T-helper 1 cell treated with Interleukin-12 subunit alpha and Interleukin-12 subunit beta and Interleukin-4 antibody, amounts not matched to agents 30 μg/mL and 1 μg/mL, for 36 hours (primary cell): ENCODE results near the gene PLS1.
"Not testable (repeated sequence)": the region's sequence is repeated elsewhere in the genome, so short reads cannot be mapped to it uniquely, and the experiment has no call there.

Experiments
- H3K27ac Mint-ChIP-seq: one replicate; pipeline ENCODE4 v1.8.0; 2021; ENCODE audit warnings: mild to moderate bottlenecking, mixed read lengths
- H3K27me3 Mint-ChIP-seq: one replicate; pipeline ENCODE4 v1.8.0; 2021; ENCODE audit warnings: low read depth, mixed read lengths
- H3K36me3 Mint-ChIP-seq: one replicate; pipeline ENCODE4 v1.8.0; 2021; ENCODE audit warnings: low read depth, mixed read lengths
- H3K4me1 Mint-ChIP-seq: one replicate; pipeline ENCODE4 v1.8.0; 2021; ENCODE audit warnings: low read depth, mixed read lengths
- H3K4me3 Mint-ChIP-seq: one replicate; pipeline ENCODE4 v1.8.0; 2021; ENCODE audit warnings: mild to moderate bottlenecking, moderate library complexity, mixed read lengths
- H3K9me3 Mint-ChIP-seq: one replicate; pipeline ENCODE4 v1.8.0; 2021; ENCODE audit warnings: mixed read lengths

Gene PLS1

GRCh38 chr3:142595951-142596725 lies at the start of gene PLS1:
TSS of gene PLS1 (plus strand) at chr3:142596393. CDS start at chr3:142664238, 67,845 bp downstream.
- Mint-ChIP-seq H3K27me3 (peaks cover 7% of the 10 kb centered on the region), H3K9me3 (no peaks in the 10 kb centered on the region), H3K36me3 (no peaks in the 10 kb centered on the region), H3K27ac (peak within 1 kb of the TSS; percentile 89), H3K4me1 (peaks cover 17% of the 10 kb centered on the region), H3K4me3 (peak within 1 kb of the TSS; percentile 95)

- Mint-ChIP-seq H3K4me3 (no peak overlapping the region), H3K27ac (no peak overlapping the region), H3K4me1 (no peaks in the 10 kb centered on the region), H3K36me3 (peaks cover 39% of the 10 kb centered on the region), H3K9me3 (peaks cover 12% of the 10 kb centered on the region), H3K27me3 (no peaks in the 10 kb centered on the region)
Observed at GRCh38 chr3:142549986-142550385, 46.2 kb upstream of the PLS1 start.

GRCh38 chr3:142552579-142552978 lies 43.6 kb upstream of the PLS1 start:
- not testable (repeated sequence) for H3K27ac Mint-ChIP-seq, H3K27me3 Mint-ChIP-seq, H3K4me1 Mint-ChIP-seq, H3K4me3 Mint-ChIP-seq
- Mint-ChIP-seq H3K36me3 (peaks cover 50% of the 10 kb centered on the region), H3K9me3 (peaks cover 12% of the 10 kb centered on the region)

GRCh38 chr3:142553741-142554140 lies 42.5 kb upstream of the PLS1 start:
- Mint-ChIP-seq H3K4me3 (no peak overlapping the region), H3K4me1 (no peaks in the 10 kb centered on the region), H3K9me3 (peaks cover 12% of the 10 kb centered on the region), H3K36me3 (peaks cover 48% of the 10 kb centered on the region), H3K27ac (no peak overlapping the region), H3K27me3 (no peaks in the 10 kb centered on the region)

GRCh38 chr3:142560118-142560517 lies 36.1 kb upstream of the PLS1 start:
- H3K4me3 Mint-ChIP-seq = no peak overlapping the region
- H3K9me3 Mint-ChIP-seq = no peaks in the 10 kb centered on the region
- H3K4me1 Mint-ChIP-seq = peaks cover 4% of the 10 kb centered on the region
- no peaks in the 10 kb centered on the region for H3K27me3 Mint-ChIP-seq
- H3K27ac Mint-ChIP-seq = no peak overlapping the region
- peaks cover 28% of the 10 kb centered on the region for H3K36me3 Mint-ChIP-seq

GRCh38 chr3:142563496-142563997 lies 32.6 kb upstream of the PLS1 start:
- H3K4me1 Mint-ChIP-seq = peaks cover 4% of the 10 kb centered on the region
- H3K27ac Mint-ChIP-seq = no peak overlapping the region
- H3K36me3 Mint-ChIP-seq = peaks cover 16% of the 10 kb centered on the region
- no peaks in the 10 kb centered on the region for H3K9me3 Mint-ChIP-seq
- H3K27me3 Mint-ChIP-seq = no peaks in the 10 kb centered on the region
- H3K4me3 Mint-ChIP-seq = no peak overlapping the region

- H3K9me3 Mint-ChIP-seq = no peaks in the 10 kb centered on the region
- peaks cover 17% of the 10 kb centered on the region for H3K36me3 Mint-ChIP-seq
- H3K4me1 Mint-ChIP-seq = peaks cover 4% of the 10 kb centered on the region
- no peak overlapping the region for H3K27ac Mint-ChIP-seq
- H3K4me3 Mint-ChIP-seq = no peak overlapping the region
- no peaks in the 10 kb centered on the region for H3K27me3 Mint-ChIP-seq
Observed at GRCh38 chr3:142566096-142566495, 30.1 kb upstream of the PLS1 start.

- H3K36me3 Mint-ChIP-seq = peaks cover 9% of the 10 kb centered on the region
- H3K4me1 Mint-ChIP-seq = peaks cover 3% of the 10 kb centered on the region
- no peaks in the 10 kb centered on the region for H3K9me3 Mint-ChIP-seq
- H3K27me3 Mint-ChIP-seq = no peaks in the 10 kb centered on the region
- no peak overlapping the region for H3K27ac Mint-ChIP-seq
- H3K4me3 Mint-ChIP-seq = no peak overlapping the region
Observed at GRCh38 chr3:142568393-142569017, 27.7 kb upstream of the PLS1 start.

GRCh38 chr3:142569422-142569821 lies 26.8 kb upstream of the PLS1 start:
- H3K27me3 Mint-ChIP-seq, H3K4me3 Mint-ChIP-seq, H3K27ac Mint-ChIP-seq, H3K36me3 Mint-ChIP-seq, H3K9me3 Mint-ChIP-seq, H3K4me1 Mint-ChIP-seq: not testable (repeated sequence)

- H3K27me3 Mint-ChIP-seq, H3K27ac Mint-ChIP-seq, H3K4me3 Mint-ChIP-seq, H3K9me3 Mint-ChIP-seq: not testable (repeated sequence)
- Mint-ChIP-seq H3K4me1 (peaks cover 29% of the 10 kb centered on the region), H3K36me3 (peaks cover 16% of the 10 kb centered on the region)
Observed at GRCh38 chr3:142574223-142574622, 22.0 kb upstream of the PLS1 start.

- Mint-ChIP-seq H3K27ac (no peak overlapping the region), H3K9me3 (no peaks in the 10 kb centered on the region), H3K27me3 (no peaks in the 10 kb centered on the region), H3K4me3 (no peak overlapping the region), H3K4me1 (peaks cover 30% of the 10 kb centered on the region), H3K36me3 (peaks cover 16% of the 10 kb centered on the region)
Observed at GRCh38 chr3:142574665-142575064, 21.5 kb upstream of the PLS1 start.

- Mint-ChIP-seq H3K27me3 (peaks cover 4% of the 10 kb centered on the region), H3K4me3 (peak overlapping the region; percentile 97), H3K4me1 (peaks cover 33% of the 10 kb centered on the region), H3K27ac (peak overlapping the region; percentile 43), H3K9me3 (no peaks in the 10 kb centered on the region), H3K36me3 (peaks cover 11% of the 10 kb centered on the region)
Observed at GRCh38 chr3:142576792-142577191, 19.4 kb upstream of the PLS1 start.

- Mint-ChIP-seq H3K27ac (peak overlapping the region; percentile 98), H3K27me3 (peaks cover 8% of the 10 kb centered on the region), H3K36me3 (peaks cover 11% of the 10 kb centered on the region), H3K4me1 (peaks cover 33% of the 10 kb centered on the region), H3K9me3 (no peaks in the 10 kb centered on the region), H3K4me3 (peak overlapping the region; percentile 97)
Observed at GRCh38 chr3:142577696-142578328, 18.4 kb upstream of the PLS1 start.

GRCh38 chr3:142578329-142579223 lies 17.6 kb upstream of the PLS1 start, which contains the start of gene ATR:
TSS of gene ATR (minus strand) at chr3:142578733. CDS start at chr3:142578704, 29 bp downstream.
- Mint-ChIP-seq H3K9me3 (no peaks in the 10 kb centered on the region), H3K36me3 (peaks cover 11% of the 10 kb centered on the region), H3K4me1 (peaks cover 33% of the 10 kb centered on the region), H3K27ac (peak within 1 kb of the TSS; percentile 98), H3K27me3 (peaks cover 16% of the 10 kb centered on the region), H3K4me3 (peak within 1 kb of the TSS; percentile 97)
